K562 (cell line): ENCODE data around the gene FAM171A1. TPM values are rescaled to one million over a fixed set of nuclear protein-coding genes. Genes with fewer than 3 reads are reported as not detected.

ENCODE experiments used
- ATAC-seq: fragments of 200-7000 bp; cut with Tn5 transposase; 3 replicates; pipeline ENCODE4 v1.9.1; 2020; ENCODE audit warnings: moderate library complexity
- BruUV-seq: library from RNA; stranded (reverse); fragments of 400-500 nt; replicated peaks from 2 replicates; lab custom pipeline; 2021; lab: Mats Ljungman, UMichigan
- CTCF ChIA-PET: fragments of 300-600 bp; formaldehyde crosslinking; extraction: SDS; loops from one replicate; lab custom pipeline; 2021; ENCODE audit warnings: low intra/inter-chr PET ratio; lab: Yijun Ruan, JAX
- POLR2A ChIA-PET: fragments of 300-600, 350-650 bp; sonication (Branson Sonifier 250); formaldehyde crosslinking; extraction: SDS; loops from one replicate; lab custom pipeline; 2021; ENCODE audit warnings: antibody characterized with exemption, inconsistent platforms; lab: Yijun Ruan, JAX
- DNase-seq, 4 experiments: peaks; one replicate each; pipeline versions ENCODE4 v3.0.0 to v3.0.0-alpha.2; 2011 to 2018; ENCODE audit warnings: low spot score in 3 of 4, mixed read lengths in 3 of 4; ENCODE audit errors: extremely low read depth in 1 of 4
- FAIRE-seq: peaks from 2 replicates; lab custom pipeline; 2011; peaks lifted over from hg19 to GRCh38; lab: Jason Lieb, UNC
- H2AFZ ChIP-seq: 2 replicates; pipeline ENCODE4 v1.6.0; 2011; ENCODE audit warnings: low read depth, low read length, control low read depth, inconsistent platforms
- H3K27ac ChIP-seq: fragments of 200-600 bp; 3 replicates; pipeline ENCODE4 v1.8.0; 2011; ENCODE audit warnings: low read depth, mild to moderate bottlenecking, control low read depth, inconsistent platforms, low read length, moderate library complexity, mixed read lengths; ENCODE audit errors: extremely low read depth
- H3K27me3 ChIP-seq, 2 experiments: fragments of 300-600 bp in 1 of 2; 2 replicates in 1 of 2; 3 replicates in 1 of 2; pipeline versions ENCODE4 v1.6.0 to v1.8.0; 2011; ENCODE audit warnings: inconsistent platforms in 2 of 2, low read length in 2 of 2, mild to moderate bottlenecking in 1 of 2, mixed read lengths in 1 of 2, moderate library complexity in 1 of 2; ENCODE audit not compliant: control insufficient read depth in 2 of 2, insufficient read depth in 2 of 2
- H3K36me3 ChIP-seq: fragments of 300-600 bp; 3 replicates; pipeline ENCODE4 v1.8.0; 2011; ENCODE audit warnings: mild to moderate bottlenecking, low read length, inconsistent platforms; ENCODE audit not compliant: control insufficient read depth, insufficient read depth
- H3K4me1 ChIP-seq, 2 experiments: fragments of 200-600 bp in 1 of 2; replicated peaks in 1 of 2; 2 replicates in 1 of 2; 3 replicates in 1 of 2; pipeline versions ENCODE4 v1.5.1 to v1.8.0; 2011; ENCODE audit warnings: inconsistent platforms in 2 of 2, low read length in 2 of 2, mild to moderate bottlenecking in 1 of 2, mixed read lengths in 1 of 2, moderate library complexity in 1 of 2; ENCODE audit not compliant: control insufficient read depth in 2 of 2, insufficient read depth in 2 of 2
- H3K4me2 ChIP-seq: 2 replicates; pipeline ENCODE4 v1.6.1; 2011; ENCODE audit warnings: low read length, control low read depth, inconsistent platforms, mixed read lengths; ENCODE audit not compliant: insufficient read depth
- H3K4me3 ChIP-seq: fragments of 200-600 bp; sonication (generic), shearing (Covaris generic); 2 replicates; pipeline ENCODE4 v1.5.1; 2016; ENCODE audit warnings: control low read depth, inconsistent platforms
- H3K79me2 ChIP-seq: fragments of 200-600 bp; 3 replicates; pipeline ENCODE4 v1.8.0; 2011; ENCODE audit warnings: low read length, inconsistent platforms; ENCODE audit not compliant: control insufficient read depth, insufficient read depth
- H3K9ac ChIP-seq, 2 experiments: 2 replicates each; pipeline versions ENCODE4 v1.6.0 to v1.6.1; 2011; ENCODE audit warnings: low read depth in 2 of 2, low read length in 2 of 2, control low read depth in 1 of 2, inconsistent platforms in 1 of 2, mild to moderate bottlenecking in 1 of 2, mixed read lengths in 1 of 2; ENCODE audit not compliant: insufficient read depth in 1 of 2
- H3K9me1 ChIP-seq: one replicate; pipeline ENCODE4 v1.6.0; 2011; ENCODE audit warnings: inconsistent platforms, mild to moderate bottlenecking, low read length, moderate library complexity; ENCODE audit not compliant: control insufficient read depth, insufficient read depth
- H3K9me3 ChIP-seq: replicated peaks from 2 replicates; pipeline ENCODE4 v1.5.1; 2011; ENCODE audit warnings: low read depth, low read length, inconsistent platforms; ENCODE audit not compliant: control insufficient read depth, insufficient read depth
- H4K20me1 ChIP-seq: replicated peaks from 2 replicates; pipeline ENCODE4 v1.6.1; 2011; ENCODE audit warnings: low read length, inconsistent platforms, mixed read lengths; ENCODE audit not compliant: control insufficient read depth, insufficient read depth
- DACH1 ChIP-seq: fragments of 450-650 bp; IDR thresholded peaks from 2 replicates; pipeline ENCODE4 v1.6.1; 2018; ENCODE audit not compliant: partially characterized antibody
- NFATC3 ChIP-seq: fragments of 450-650 bp; IDR thresholded peaks from 2 replicates; pipeline ENCODE4 v1.6.1; 2017; ENCODE audit warnings: mild to moderate bottlenecking
- PRMT5 ChIP-seq: sonication (generic); formaldehyde crosslinking; IDR thresholded peaks from 2 replicates; pipeline ENCODE4 v1.5.0; 2020; ENCODE audit warnings: missing genetic modification reagents
- SMARCA4 ChIP-seq: fragments of 450-650 bp; IDR thresholded peaks from 2 replicates; pipeline ENCODE4 v1.6.1; 2016
- SNRNP70 ChIP-seq: fragments of 200-400 bp; formaldehyde crosslinking; optimal IDR thresholded peaks from 2 replicates; pipeline ENCODE3; 2017; ENCODE audit warnings: low read depth, low read length
- SRSF7 ChIP-seq: fragments of 200-400 bp; formaldehyde crosslinking; optimal IDR thresholded peaks from 2 replicates; pipeline ENCODE3; 2017; ENCODE audit warnings: mild to moderate bottlenecking, low read depth, low read length
- TCF7 ChIP-seq: sonication (generic); IDR thresholded peaks from 2 replicates; pipeline ENCODE4 v1.6.1; 2016; ENCODE audit warnings: antibody characterized with exemption, borderline replicate concordance
- ZBTB1 ChIP-seq: sonication (generic); formaldehyde crosslinking; IDR thresholded peaks from 2 replicates; pipeline ENCODE4 v1.8.1; 2023; ENCODE audit warnings: missing genetic modification reagents, low read depth, mild to moderate bottlenecking, borderline replicate concordance
- ZFPM2 ChIP-seq: fragments of 250-450 bp; sonication (Bioruptor Pico); IDR thresholded peaks from 2 replicates; pipeline ENCODE4 v1.5.1; 2022; ENCODE audit warnings: mild to moderate bottlenecking
- ZNF584 ChIP-seq: fragments of 200-800 bp; sonication (Bioruptor generic); IDR thresholded peaks from 2 replicates; pipeline ENCODE4 v1.6.1; 2016; ENCODE audit warnings: low read depth, mild to moderate bottlenecking, missing genetic modification characterization, missing compliant biosample characterization
- WGBS: fragments of 100-300 bp; shearing (Covaris generic); methylation state at CpG from one replicate; pipeline ENCODE4 v1.1.6; 2016; ENCODE audit warnings: low coverage, mixed read lengths; ENCODE audit not compliant: insufficient coverage; ENCODE audit errors: missing lambda C conversion rate; 5-methylcytosine and 5-hydroxymethylcytosine counted together
- in situ Hi-C: fragments of 300-500 bp; cut with MboI; formaldehyde crosslinking; loops from 4 replicates; pipeline ENCODE4 v1.15.0; 2018; ENCODE audit warnings: inconsistent platforms, mixed read lengths
- intact Hi-C: fragments of 100-400 bp; cut with micrococcal nuclease; formaldehyde crosslinking; loops from 2 replicates; pipeline ENCODE4 v1.14.2; 2022
- polyA plus RNA-seq, 8 experiments: library from polyadenylated mRNA; depleted of rRNA in 4 of 8; stranded (reverse) in 5 of 8; unstranded in 3 of 8; fragments of >200 nt; fragmentation: Nextera tagmentation in 2 of 8; fragmentation: Illumina TruSeq in 1 of 8; extraction: Ambion mirVana in 2 of 8; extraction: Trizol in 1 of 8; gene quantifications; 2 replicates each; pipeline versions ENCODE4 v1.2.1 to v1.2.3, GENCODE V29; 2011 to 2014; ENCODE audit warnings: inconsistent platforms in 1 of 8, missing spikeins in 1 of 8
- total RNA-seq, 7 experiments: library from RNA; depleted of rRNA in 6 of 7; stranded (reverse); fragments of >200 nt in 6 of 7; fragmentation: Illumina TruSeq in 2 of 7; extraction: Trizol in 2 of 7; gene quantifications; 2 replicates each; pipeline versions ENCODE4 v1.2.1 to v1.2.3, GENCODE V29; 2011 to 2021; ENCODE audit warnings: low replicate concordance in 1 of 7
- TF ChIP-seq, protein P1 (sequence below): fragments of 450-650 bp; formaldehyde crosslinking; IDR thresholded peaks from 2 replicates; pipeline ENCODE4 v1.4.0; 2022; ENCODE audit warnings: missing genetic modification characterization
- TF ChIP-seq, protein P2 (sequence below): sonication (generic); formaldehyde crosslinking; IDR thresholded peaks from 2 replicates; pipeline ENCODE4 v1.8.0; 2022; ENCODE audit warnings: mild to moderate bottlenecking, missing genetic modification reagents

Gene FAM171A1
- total and polyA plus RNA-seq, 9 of the 15 experiments (the other 6 are each of a cell fraction or from before 2014, with no cell fraction given) = 0.51 to 8.2 (median 4.8) TPM

GRCh38 chr10:15263657-15264323 is 107.3 kb downstream of the FAM171A1 start (continued):
- TF ChIP-seq ZNF584 = no peak
- peak; percentile 99 for TF ChIP-seq DACH1
- TF ChIP-seq PRMT5 = no peak
- no peak for TF ChIP-seq SMARCA4
- TF ChIP-seq, protein P1, sequence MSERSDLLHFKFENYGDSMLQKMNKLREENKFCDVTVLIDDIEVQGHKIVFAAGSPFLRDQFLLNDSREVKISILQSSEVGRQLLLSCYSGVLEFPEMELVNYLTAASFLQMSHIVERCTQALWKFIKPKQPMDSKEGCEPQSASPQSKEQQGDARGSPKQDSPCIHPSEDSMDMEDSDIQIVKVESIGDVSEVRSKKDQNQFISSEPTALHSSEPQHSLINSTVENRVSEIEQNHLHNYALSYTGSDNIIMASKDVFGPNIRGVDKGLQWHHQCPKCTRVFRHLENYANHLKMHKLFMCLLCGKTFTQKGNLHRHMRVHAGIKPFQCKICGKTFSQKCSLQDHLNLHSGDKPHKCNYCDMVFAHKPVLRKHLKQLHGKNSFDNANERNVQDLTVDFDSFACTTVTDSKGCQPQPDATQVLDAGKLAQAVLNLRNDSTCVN = no peak
- TF ChIP-seq SRSF7 = no peak
- TF ChIP-seq, all 486 proteins: peak for 7

DNA sequence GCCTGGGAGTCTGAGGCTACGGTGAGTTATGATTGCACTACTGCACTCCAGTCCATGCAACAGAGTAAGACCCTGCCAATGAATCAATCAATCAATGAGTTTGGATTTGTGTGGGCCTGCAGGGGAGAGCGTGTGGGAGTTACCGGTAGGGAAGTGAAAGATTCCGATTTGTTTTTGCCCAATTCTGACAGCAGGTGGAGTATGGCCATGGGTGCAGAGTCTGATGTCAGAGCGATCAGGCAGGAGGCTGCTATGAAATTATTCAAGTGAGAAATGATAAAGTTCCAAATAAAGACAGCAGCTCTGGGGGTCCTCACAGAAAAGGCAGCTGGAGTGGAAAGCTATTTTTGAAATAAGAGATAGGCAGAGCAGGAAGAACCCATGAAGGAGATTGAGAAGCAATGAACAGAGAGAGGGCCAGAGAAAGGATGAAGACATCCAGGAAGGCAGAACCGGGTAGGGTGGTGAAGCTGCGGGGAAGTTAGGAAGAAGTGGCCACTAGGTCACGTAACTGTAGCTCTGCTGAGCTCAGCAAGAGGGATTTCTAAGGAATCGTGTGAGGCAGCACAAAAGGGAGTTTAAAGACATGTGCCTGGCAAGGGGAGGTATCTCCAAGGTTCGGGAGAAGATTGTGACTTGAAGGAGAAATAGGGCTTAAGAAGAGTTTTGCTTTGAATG is 108.9 kb downstream of the FAM171A1 start:
- ATAC-seq (0 out of 3 replicates have a peak, but pooled peaks have one; percentile 42), FAIRE-seq (no peak), DNase-seq (peak in 1 of 4 experiments; percentile 20)
- intact Hi-C loops (loop anchor here (5.0 kb wide), 1 partner anchor 110 kb away; the partner anchor contains the start of gene FAM171A1), in situ Hi-C loops (no loop called here)
- peaks cover 0 to 5% of the 10 kb centered on the region in 2 experiments; a peak in 3 of 5 replicates for H3K27me3 ChIP-seq
- H3K36me3 ChIP-seq = no peaks in the 10 kb centered on the region
- no peak overlapping the region for H3K4me3 ChIP-seq
- no peak overlapping the region for H3K4me2 ChIP-seq
- no peak overlapping the region for H3K9ac ChIP-seq
- H3K9me3 ChIP-seq = no peaks in the 10 kb centered on the region
- H2AFZ ChIP-seq = no peak overlapping the region
- H3K27ac ChIP-seq = no peak overlapping the region
- no peaks in the 10 kb centered on the region for H3K4me1 ChIP-seq
- POLR2A ChIA-PET = no interaction called here
- no peaks in the 10 kb centered on the region for H4K20me1 ChIP-seq
- WGBS = 7% methylated on average over 9 of the region's 10 CpGs
- H3K79me2 ChIP-seq = no peaks in the 10 kb centered on the region
- H3K9me1 ChIP-seq = no peaks in the 10 kb centered on the region
- BruUV-seq = no TSS peak
- CTCF ChIA-PET = interaction anchor here (1.0 kb wide), 1 partner anchor 110 kb away, joined by 6 read pairs; no protein-coding TSS in a partner anchor
- TF ChIP-seq SNRNP70 (no peak), ZBTB1 (CRISPR knock-in tag) (no peak), NFATC3 (no peak), ZFPM2 (CRISPR knock-in tag) (no peak), TCF7 (no peak)
- TF ChIP-seq, protein P2, sequence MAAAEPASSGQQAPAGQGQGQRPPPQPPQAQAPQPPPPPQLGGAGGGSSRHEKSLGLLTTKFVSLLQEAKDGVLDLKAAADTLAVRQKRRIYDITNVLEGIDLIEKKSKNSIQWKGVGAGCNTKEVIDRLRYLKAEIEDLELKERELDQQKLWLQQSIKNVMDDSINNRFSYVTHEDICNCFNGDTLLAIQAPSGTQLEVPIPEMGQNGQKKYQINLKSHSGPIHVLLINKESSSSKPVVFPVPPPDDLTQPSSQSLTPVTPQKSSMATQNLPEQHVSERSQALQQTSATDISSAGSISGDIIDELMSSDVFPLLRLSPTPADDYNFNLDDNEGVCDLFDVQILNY (CRISPR knock-in tag) = no peak
